HG02623 (cell line): ENCODE results near the gene GOSR1.
"Not testable (repeated sequence)": the region's sequence is repeated elsewhere in the genome, so short reads cannot be mapped to it uniquely, and the experiment has no call there.

Experiments
- ATAC-seq: cut with Tn5 transposase; IDR thresholded peaks from one replicate; pipeline ENCODE4 v1.9.1; 2021; ENCODE audit warnings: moderate library complexity; ENCODE audit not compliant: unreplicated experiment

GOSR1 gene

DNA sequence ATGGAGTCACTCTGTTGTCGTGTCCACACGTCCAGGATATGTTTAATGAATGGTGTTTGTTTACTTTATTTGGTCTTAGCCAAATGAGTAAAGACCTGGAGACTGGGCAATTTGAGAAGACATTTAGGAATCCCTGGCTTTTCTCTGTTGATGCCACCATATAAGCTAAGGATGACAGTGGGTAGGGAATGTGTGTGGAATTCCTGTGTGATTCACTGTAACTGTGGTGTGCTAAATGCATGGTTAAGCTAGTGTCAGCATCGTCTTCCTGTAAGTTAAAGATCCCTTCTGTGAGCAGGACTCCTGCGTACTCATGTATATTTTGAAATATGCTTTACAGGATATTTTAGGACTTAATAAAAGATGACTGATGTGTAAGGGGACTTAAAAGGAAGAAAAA is 26.4 kb downstream of the GOSR1 start:
- no peak for ATAC-seq

DNA sequence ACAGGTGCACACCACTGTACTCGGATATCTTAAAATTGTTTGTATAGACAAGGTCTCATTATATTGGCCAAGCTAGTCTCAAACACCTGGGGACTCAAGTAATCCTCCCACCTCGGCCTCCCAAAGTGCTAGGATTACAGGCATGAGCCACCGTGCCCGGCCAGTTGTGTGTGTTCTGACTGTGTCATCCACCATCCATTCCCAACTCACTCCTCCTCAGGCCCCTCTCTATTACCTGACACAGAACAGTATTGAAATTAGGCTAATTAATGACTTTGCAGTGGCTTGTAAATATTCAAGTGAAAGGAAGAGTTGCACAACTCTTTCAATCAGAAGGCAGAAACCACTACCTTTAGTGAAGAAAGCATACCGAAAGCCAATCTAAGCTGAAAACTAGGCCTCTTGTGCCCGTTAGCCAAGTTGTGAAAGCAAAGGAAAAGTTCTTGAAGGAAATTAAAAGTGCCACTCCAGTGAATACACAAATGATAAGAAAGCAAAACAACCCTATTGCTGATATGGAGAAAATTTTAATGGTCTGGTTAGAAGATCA is 28.7 kb downstream of the GOSR1 start:
- ATAC-seq: no peak

DNA sequence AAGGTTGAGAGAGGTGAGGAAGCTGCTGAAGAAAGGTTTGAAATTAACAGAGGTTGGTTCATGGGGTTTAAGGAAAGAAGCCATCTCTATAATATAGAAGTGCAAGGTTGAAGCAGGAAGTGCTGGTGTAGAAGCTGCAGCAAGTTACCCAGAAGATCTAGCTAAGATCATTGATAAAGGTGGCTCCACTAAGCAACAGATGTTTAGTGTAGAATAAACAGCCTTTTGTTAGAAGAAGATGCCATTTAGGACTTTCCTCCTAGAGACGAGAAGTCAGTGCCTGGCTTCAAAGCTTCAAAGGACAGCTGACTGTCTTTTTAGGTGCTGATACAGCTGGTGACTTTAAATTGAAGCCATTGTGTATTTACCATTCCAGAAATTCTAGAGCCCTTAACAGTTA is 29.3 kb downstream of the GOSR1 start:
- ATAC-seq: no peak

DNA sequence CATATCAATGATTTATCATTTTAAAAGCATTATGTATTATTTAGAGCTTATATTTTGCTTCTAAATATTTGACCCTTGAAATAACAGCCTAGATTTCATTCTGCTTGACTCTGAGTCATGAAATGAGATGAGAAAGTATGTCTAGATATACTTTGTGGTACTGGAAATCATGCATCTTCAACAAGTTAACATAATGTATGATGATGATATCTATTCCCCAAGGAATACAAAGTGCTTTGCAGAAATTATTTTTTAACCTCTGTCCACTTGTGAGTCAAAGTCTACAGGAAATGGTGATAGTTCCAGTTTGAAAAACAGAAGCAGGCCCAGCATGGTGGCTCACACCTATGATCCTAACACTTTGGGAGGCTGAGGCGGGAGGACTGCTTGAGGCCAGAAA is 36.1 kb downstream of the GOSR1 start:
- ATAC-seq: no peak

DNA sequence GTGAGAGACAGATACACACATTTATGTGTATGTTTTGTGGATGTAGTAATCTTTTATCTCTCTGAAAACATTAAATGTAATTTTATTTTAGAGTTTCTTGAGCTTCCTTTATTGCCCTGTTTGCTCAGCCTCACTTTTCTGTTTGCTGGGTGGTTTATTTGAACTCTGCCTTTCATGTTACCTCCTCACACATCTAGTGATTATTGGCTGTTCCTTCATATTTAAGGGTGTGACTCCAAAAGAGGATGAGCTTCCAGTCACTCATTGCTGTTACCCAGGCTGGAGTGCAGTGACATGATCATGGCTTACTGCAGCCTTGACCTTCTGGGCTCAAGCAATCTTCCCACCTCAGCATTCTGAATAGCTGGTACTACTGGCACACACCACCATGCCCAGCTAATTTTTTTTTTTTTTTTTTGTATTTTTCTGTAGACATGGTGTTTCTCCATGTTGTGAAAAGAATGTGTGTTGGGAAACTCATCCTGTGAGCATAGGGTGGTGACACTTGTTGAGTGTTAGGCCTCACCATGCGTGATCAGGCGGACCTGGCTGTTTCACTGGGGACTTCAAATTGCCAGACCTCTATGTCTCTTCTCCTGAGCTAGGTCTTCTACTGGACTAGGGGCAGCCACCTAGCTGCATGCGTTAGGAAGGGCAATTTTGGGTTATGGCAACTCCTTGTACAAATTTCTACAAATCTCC is 37.8 kb downstream of the GOSR1 start:
- ATAC-seq: no peak

DNA sequence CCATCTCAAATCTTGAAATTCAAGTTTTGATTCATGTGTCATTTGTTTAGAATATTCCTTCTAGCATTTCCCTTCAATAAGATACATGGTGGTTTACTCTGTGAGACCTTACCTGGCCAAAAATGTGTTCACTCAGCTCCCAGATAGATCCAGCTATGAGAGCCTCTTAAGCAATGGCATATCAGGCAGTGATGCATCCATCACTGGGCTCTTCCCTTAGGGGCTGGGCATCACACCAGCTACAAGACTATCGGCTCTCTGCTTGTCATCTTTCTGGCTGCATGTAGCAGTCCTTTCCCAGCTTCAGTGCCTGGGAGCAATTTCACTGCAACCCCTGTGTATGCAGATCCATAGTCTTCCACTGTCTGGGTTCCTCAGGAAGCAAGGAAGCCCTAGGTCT is 40.6 kb downstream of the GOSR1 start:
- ATAC-seq: no peak

DNA sequence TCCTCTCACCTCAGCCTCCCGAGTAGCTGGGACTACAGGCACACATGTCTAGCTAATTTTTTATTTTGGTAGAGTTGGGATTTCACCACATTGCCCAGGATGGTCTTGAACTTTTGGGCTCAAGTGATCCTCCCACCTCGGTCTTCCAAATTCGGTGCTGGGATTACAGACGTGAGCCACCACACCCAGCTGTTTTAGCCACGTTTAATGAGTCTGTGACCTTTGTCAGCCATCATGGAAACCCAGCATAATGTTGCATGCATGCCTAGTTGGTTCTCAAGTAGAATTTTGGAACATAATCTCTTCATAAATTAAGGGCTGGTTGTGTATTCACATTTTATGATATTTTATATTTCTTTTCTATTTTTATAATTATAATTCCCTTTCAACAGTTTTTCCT is 42.0 kb downstream of the GOSR1 start:
- ATAC-seq: no peak

DNA sequence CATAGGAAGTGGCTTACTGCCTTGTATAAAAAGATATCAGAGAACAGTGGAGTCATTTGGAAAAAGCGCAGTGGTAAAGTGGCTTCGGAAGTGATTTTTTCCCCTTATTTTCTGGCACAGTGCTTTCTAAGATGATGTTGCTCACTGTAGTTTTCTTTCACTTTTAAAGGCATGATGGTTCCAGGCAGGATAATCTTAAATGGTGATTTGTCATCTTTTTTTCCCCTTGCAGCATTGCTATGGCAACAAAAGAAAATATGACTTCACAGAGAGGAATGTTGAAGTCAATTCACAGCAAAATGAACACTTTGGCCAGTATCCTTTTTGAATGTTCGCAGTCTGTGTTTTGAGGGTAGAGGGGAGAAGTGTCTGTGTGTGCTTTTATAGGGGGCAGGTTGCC is 42.5 kb downstream of the GOSR1 start:
- ATAC-seq: no peak

DNA sequence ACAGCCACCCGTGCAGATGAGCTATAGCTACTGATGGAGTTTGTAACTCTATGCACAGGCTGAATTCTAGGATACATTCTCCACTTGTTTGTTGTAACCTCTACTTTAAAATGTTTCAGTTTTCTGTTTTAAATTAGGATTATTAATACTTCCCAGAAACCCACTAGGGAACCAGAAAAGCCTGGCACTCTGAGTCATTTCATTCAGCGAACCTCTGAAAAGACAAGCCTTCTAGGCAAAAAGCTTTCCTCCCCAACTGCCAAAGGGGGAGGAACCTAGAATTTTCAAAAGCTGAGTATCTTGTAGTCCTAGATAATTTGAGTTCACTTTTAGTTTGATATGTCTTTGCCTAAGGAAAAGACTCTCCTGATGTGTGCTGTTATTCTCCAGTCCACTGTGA is 43.2 kb downstream of the GOSR1 start:
- no peak for ATAC-seq

DNA sequence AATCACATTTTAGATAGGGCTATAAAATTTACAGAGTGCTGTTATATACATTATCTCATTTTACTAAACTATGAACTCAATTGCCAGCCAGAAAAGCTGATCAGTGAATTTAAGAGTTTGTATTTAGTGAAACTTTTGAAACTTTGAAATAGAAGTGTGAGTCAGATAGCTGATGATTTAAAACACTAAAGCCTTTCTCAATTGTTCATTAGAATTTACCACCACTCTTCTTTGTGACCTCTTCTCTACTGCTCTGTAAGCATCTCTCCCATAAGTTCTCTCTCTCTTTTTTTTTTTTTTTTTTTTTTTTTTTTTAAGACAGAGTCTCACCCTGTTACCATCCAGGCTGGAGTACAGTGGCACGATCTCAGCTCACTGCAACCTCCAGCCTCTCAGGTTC is 43.7 kb downstream of the GOSR1 start:
- ATAC-seq: no peak

DNA sequence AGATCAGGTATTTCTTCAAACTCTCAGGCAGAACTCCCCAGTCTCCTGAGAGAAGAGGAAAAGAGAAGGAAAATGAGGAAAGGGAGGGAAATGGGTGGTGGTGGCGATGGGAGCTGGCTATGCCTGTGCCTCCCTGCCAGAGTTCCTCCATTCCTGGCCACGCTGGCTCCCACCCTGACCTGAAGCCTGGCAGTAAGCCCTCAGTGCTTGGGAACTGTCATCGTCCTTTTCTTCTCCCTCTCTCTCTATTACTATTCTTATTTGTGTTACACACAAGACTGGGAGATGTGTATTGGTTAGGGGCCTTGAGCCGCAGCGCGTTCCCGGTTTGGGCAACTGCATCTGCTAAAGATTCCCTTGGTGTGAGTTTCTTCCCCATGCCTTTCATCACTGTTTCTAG is 44.6 kb downstream of the GOSR1 start:
- ATAC-seq: no peak

DNA sequence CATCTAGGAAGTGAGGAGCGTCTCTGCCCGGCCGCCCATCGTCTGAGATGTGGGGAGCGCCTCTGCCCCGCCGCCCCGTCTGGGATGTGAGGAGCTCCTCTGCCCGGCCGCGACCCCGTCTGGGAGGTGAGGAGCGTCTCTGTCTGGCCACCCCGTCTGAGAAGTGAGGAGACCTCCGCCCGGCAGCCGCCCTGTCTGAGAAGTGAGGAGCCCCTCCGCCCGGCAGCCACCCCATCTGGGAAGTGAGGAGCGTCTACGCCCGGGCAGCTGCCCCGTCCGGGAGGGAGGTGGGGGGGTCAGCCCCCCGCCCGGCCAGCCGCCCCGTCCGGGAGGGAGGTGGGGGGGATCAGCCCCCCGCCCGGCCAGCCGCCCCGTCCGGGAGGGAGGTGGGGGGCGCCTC is 46.0 kb downstream of the GOSR1 start:
- not testable (repeated sequence) for ATAC-seq

DNA sequence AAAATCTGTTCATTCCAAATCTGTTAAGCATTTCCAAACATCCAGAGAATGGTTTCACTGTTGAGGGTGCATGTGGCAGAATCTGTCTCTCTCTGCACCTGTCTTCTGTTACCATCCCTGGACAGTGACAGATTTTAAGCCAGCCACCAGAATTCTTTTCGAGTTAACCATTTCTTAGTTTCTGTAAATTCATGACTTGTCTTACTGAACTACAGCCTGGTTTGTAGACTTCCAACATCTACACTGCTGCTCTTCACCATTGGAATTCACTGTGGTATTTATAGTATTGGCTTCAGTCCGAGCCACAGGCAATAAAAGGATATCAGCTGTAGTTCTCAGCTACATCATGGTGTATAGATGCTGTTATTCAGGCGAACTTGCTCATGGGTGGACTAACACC is 47.6 kb downstream of the GOSR1 start:
- no peak for ATAC-seq

DNA sequence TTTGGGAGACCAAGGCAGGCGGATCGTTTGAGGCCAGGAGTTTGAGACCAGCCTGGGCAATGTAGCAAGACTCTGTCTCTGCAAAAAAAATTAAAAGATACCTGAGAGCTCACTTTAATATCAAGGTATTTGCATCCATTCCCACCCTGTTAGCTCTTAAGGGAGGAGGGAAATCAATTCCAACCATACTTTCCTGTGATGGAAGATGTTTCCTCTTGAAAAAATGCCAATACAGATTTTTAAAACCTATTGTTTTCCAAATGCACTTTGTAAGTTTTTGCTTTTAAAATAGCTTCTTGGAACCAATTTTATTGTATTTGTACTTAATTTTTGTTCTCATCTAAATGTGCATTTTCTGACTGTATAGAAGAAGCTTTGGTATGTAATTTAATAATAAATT is 49.2 kb downstream of the GOSR1 start:
- ATAC-seq: no peak

DNA sequence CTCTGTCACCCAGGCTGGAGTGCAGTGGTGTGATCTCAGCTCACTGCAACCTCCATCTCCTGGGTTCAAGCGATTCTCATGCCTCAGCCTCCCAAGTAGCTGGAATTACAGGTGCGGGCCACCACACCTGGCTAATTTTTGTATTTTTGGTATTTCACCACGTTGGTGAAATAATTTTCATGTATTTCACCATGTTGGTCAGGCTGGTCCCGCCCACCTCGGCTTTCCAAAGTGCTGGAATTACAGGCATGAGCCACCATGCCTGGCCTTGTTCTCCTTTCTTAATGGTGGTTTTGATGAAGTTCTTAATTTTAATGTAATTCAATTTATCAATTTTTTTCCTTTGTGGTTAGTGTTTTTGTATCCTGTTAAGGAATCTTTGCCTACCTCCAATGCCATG is 51.5 kb downstream of the GOSR1 start:
- ATAC-seq: not testable (repeated sequence)

DNA sequence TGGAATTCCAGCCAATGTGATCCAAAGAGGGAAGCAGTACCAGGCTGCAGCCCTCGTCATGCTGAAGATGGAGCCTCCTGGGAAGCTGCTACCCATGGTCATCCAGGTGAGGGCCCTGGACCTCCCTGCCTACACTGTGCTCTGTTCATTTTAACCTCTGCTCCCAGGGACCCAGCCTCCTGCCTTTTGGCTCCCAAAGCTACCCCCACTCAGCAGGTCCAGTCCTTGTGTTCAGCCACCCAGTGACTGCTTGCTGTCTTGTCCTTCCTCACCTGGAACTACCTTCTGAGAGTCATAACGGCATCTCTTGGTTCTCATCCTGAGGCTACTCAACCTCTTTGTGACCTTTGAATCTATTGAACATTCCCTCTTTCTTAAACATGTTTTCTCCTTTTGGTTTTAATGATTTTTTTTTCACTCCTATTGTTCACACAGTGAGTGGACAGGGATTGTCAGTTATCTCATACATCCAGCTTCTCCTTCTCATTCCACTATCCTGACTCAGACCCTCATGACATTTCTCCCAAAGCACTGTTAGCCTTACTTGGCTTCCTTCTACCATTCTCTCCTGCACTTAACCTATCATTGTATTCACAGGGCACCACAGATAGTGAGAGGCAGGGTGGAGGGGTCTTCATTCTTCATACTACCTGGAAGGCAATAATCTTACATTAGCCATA is 53.3 kb downstream of the GOSR1 start:
- ATAC-seq: no peak

DNA sequence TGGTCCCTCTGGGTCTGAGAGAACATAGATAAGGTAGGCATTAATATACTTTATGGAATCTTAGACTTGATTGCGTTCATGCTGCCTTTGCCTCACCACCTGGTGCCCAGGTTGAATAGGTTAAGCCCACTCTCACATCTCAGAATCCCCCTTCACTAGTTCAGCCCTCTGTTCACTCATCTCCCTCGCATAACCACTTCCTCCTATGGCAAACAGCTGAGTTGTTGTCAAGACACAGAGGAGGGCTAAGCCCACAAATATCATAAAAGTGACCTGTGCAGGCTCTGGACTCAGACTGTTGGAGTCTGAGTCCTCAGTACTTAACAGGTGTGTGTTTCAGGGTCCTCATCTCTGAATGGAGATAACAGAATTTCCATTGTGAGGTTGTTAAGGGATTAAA is 55.7 kb downstream of the GOSR1 start:
- no peak for ATAC-seq

DNA sequence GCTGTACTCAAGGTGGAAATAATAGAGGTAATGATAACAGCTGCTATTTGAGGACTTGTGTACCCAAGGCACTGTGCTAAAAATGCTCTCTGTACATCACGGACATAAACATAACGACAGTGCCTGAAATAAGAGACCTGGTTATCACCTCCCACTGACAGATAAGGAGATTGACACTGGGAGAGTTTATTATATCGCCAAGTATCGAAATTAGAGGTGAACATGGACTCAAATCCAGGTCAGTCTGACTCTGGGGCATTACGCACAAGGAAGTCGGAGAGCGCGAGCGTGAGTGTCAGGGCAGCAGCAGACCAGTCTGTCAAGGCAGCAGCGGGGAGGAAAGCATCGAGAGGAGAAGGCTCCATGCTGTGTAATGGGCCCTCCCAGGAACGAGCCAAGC is 57.1 kb downstream of the GOSR1 start:
- no peak for ATAC-seq

DNA sequence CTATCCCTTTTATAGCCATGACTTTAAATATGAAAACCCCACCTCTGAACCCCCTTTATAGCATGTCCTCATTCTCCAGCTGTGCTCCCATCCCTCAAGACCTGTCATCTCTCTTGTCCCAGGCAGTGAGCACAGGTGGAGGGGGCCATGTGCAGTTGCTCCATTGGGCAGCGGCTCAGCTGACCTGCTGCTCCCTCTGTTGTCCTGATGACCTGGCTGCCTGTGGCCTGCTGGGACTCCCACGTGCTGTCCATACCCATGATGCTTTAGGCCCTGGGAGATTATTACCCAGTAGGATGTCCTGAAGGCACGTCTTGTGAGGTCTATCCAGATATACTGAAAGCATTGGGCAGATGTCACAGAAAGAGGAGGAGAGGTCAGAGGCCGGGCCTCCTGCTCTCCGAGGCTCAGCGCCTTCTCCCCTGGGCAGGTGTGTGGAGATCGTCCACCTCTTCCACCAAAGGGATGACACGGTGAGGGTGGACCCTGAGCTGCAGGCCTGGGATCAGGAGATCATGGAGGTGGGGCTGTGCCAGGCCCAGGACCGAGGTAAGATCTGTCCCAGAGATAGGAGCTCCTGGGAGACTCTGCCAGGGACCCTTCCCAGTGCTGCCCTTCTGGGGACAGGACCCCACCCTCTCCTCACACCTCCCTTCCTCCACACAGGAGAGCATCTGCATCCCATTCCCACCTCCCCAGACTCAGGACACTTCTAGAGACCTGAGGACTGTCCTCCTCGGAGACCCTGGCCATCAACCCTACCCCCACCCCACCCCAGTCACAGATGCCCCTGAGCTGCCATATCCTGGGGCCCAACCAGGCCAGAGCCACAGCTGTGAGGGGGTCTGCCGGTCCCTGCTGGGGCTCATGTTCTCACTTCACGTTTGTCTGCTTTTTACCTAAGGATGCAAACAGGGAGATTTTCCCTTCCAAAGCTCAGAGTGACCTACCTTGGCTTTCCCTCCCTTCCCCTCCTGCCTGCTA is 58.0 kb downstream of the GOSR1 start:
- no peak for ATAC-seq

DNA sequence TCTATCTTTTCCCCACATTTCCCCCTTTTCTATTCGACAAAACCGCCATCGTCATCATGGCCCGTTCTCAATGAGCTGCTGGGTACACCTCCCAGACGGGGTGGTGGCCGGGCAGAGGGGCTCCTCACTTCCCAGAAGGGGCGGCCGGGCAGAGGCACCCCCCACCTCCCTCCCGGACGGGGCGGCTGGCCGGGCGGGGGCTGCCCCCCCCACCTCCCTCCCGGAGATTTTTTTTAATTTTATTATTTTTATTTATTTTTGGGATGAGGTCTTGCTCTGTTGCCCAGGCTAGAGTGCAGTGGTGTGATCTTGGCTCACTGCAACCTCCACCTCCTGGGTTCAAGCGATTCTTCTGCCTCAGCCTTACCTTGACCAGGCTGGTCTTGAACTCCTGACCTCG is 59.6 kb downstream of the GOSR1 start:
- ATAC-seq: not testable (repeated sequence)

DNA sequence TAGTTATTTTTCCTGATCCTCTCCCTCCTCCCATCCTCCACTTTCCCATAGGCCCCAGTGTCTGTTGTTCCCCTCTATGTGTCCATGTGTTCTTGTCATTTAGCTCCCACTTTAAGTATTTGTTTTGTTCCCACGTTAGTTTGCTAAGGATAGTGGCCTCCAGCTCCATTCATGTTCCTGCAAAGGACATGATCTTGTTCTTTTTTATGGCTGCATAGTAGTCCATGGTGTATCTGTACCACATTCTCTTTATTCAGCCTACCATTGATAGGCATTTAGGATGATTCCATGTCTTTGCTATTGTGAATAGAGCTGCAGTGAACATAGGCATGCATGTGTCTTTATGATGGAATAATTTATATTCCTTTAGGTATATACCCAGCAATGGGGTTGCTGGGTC is 60.5 kb downstream of the GOSR1 start:
- ATAC-seq: not testable (repeated sequence)
